Thyroid gland (tissue), 4 donors: ENCODE data around the gene PTPRT. TPM values are rescaled to one million over a fixed set of nuclear protein-coding genes. Genes with fewer than 3 reads are reported as not detected.

Experiments used
- DNase-seq, 2 donors: peaks; one replicate each; pipeline ENCODE4 v3.0.0-alpha.2; 2019
- H3K27ac ChIP-seq, 3 donors: fragments of 200-600 bp; sonication (generic); 1 replicate in 2 of 3; 2 replicates in 1 of 3; pipeline ENCODE4 v1.5.1; 2016 to 2019; ENCODE audit warnings: mild to moderate bottlenecking in 1 of 3, moderate library complexity in 1 of 3
- H3K27me3 ChIP-seq: fragments of 200-600 bp; sonication (generic); one replicate; pipeline ENCODE4 v1.5.1; 2019
- H3K36me3 ChIP-seq, 2 donors: fragments of 200-600 bp; sonication (generic); one replicate each; pipeline ENCODE4 v1.5.1; 2016 to 2019
- H3K4me1 ChIP-seq, 2 donors: fragments of 200-600 bp; sonication (generic); one replicate each; pipeline ENCODE4 v1.5.1; 2017 to 2019
- H3K4me3 ChIP-seq, 3 donors: fragments of 200-600 bp; sonication (generic); replicated peaks in 1 of 3; 1 replicate in 2 of 3; 2 replicates in 1 of 3; pipeline ENCODE4 v1.5.1; 2016; ENCODE audit warnings: mild to moderate bottlenecking in 1 of 3
- H3K9me3 ChIP-seq: fragments of 200-600 bp; sonication (generic); one replicate; pipeline ENCODE4 v1.5.1; 2017
- POLR2A ChIP-seq, 2 donors: fragments of 450-650 bp; IDR thresholded peaks; one replicate each; pipeline ENCODE4 v1.6.1; 2017; ENCODE audit warnings: antibody characterized with exemption in 2 of 2, mild to moderate bottlenecking in 2 of 2, moderate library complexity in 1 of 2
- WGBS, 2 donors: methylation state at CpG; one replicate each; pipeline ENCODE4 v1.1.5; 2017; 5-methylcytosine and 5-hydroxymethylcytosine counted together
- intact Hi-C: fragments of 100-400 bp; cut with DNase I; formaldehyde crosslinking; loops from one replicate; pipeline ENCODE4 v1.15.1; 2023
- total RNA-seq, 4 donors: library from RNA; depleted of rRNA; stranded (reverse); fragments of >200 nt; gene quantifications; one replicate each; pipeline ENCODE4 v1.2.3, GENCODE V29; 2016
- TF ChIP-seq, protein P1 (sequence below), 6 experiments: fragments of 200-600 bp in 3 of 6; fragments of 450-650 bp in 3 of 6; sonication (generic) in 3 of 6; IDR thresholded peaks; one replicate each; pipeline ENCODE4 v1.5.1; 2016 to 2019; ENCODE audit warnings: antibody characterized with exemption in 6 of 6, mild to moderate bottlenecking in 2 of 6, inconsistent platforms in 1 of 6, moderate library complexity in 1 of 6

The PTPRT gene
- total RNA-seq, 4 donors from 2014 or later: 0.11 to 0.15 TPM; not detected in 2

DNA sequence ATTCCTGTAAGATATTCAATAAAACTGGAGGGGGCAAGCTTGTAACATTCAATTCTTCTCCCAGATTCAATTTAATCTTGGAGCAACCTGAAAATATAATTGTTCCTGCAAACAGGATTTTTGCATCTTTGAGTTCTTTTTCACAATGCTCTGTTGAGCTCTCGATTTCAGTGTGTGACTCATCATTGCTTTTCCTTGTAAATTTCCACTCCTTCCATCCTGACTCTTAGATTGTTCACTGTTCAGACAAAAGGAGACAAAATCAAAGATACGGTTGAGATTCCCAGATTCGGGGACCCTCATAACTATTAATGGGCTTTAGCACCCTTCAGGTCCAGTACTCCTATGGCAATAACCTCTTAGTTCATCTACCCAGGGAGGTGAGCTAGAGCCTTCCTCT is 999.6 kb downstream of the PTPRT start:
- intact Hi-C loops: no loop called here
- TF ChIP-seq, protein P1, sequence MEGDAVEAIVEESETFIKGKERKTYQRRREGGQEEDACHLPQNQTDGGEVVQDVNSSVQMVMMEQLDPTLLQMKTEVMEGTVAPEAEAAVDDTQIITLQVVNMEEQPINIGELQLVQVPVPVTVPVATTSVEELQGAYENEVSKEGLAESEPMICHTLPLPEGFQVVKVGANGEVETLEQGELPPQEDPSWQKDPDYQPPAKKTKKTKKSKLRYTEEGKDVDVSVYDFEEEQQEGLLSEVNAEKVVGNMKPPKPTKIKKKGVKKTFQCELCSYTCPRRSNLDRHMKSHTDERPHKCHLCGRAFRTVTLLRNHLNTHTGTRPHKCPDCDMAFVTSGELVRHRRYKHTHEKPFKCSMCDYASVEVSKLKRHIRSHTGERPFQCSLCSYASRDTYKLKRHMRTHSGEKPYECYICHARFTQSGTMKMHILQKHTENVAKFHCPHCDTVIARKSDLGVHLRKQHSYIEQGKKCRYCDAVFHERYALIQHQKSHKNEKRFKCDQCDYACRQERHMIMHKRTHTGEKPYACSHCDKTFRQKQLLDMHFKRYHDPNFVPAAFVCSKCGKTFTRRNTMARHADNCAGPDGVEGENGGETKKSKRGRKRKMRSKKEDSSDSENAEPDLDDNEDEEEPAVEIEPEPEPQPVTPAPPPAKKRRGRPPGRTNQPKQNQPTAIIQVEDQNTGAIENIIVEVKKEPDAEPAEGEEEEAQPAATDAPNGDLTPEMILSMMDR (IDR thresholded peaks at IDR 0.05): no peak
- TF ChIP-seq POLR2A (IDR thresholded peaks at IDR 0.05): no peak
- WGBS, 2 donors: 83% methylated on average over 3 of the region's 3 CpGs
- H3K4me3 ChIP-seq: no peak overlapping the region
- H3K27me3 ChIP-seq: no peaks in the 10 kb centered on the region
- H3K27ac ChIP-seq: no peak overlapping the region
- H3K4me1 ChIP-seq: no peaks in the 10 kb centered on the region
- H3K36me3 ChIP-seq: no peaks in the 10 kb centered on the region
- no peaks in the 10 kb centered on the region for H3K9me3 ChIP-seq
- no peak for DNase-seq

DNA sequence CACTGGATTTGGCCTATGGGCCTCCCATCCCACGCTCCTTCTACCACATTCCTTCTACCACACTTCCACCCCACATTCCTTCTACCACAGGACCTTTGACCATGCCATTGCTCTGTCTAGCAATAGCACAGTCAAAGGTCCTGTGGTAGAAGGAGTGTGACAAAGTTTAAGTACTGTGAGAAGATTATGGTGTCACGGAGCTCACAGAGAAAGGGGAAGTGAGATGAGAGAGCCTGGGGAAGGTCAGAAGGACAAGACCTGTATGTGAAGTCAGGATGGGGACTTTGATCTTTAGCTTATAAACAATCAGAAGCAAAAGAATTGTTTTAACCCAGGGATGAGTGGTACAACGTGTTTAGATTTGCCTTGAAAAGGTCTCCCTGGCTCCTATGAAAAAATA is 1003.4 kb downstream of the PTPRT start:
- H3K9me3 ChIP-seq: no peaks in the 10 kb centered on the region
- no peak for DNase-seq
- intact Hi-C loops: no loop called here
- H3K4me1 ChIP-seq: no peaks in the 10 kb centered on the region
- no peaks in the 10 kb centered on the region for H3K27me3 ChIP-seq
- no peak overlapping the region for H3K4me3 ChIP-seq
- H3K27ac ChIP-seq: no peak overlapping the region
- TF ChIP-seq, protein P1 (IDR thresholded peaks at IDR 0.05): no peak
- TF ChIP-seq POLR2A (IDR thresholded peaks at IDR 0.05): no peak
- WGBS, 2 donors: 58 to 65% methylated on average over 3 of the region's 3 CpGs
- no peaks in the 10 kb centered on the region for H3K36me3 ChIP-seq

GRCh38 chr20:42183147-42183546 is 1006.6 kb downstream of the PTPRT start:
- no peaks in the 10 kb centered on the region for H3K36me3 ChIP-seq
- intact Hi-C loops: no loop called here
- TF ChIP-seq POLR2A (IDR thresholded peaks at IDR 0.05): no peak
- TF ChIP-seq, protein P1 (IDR thresholded peaks at IDR 0.05): no peak
- H3K9me3 ChIP-seq: no peaks in the 10 kb centered on the region
- H3K4me3 ChIP-seq: no peak overlapping the region
- DNase-seq: no peak
- no peak overlapping the region for H3K27ac ChIP-seq
- H3K27me3 ChIP-seq: no peaks in the 10 kb centered on the region
- 53 to 56% methylated on average over 4 of the region's 4 CpGs for WGBS, 2 donors
- no peaks in the 10 kb centered on the region for H3K4me1 ChIP-seq

GRCh38 chr20:42181064-42181463 is 1008.6 kb downstream of the PTPRT start:
- TF ChIP-seq, protein P1 (IDR thresholded peaks at IDR 0.05): no peak
- TF ChIP-seq POLR2A (IDR thresholded peaks at IDR 0.05): no peak
- intact Hi-C loops: no loop called here
- no peak overlapping the region for H3K4me3 ChIP-seq
- no peaks in the 10 kb centered on the region for H3K4me1 ChIP-seq
- H3K36me3 ChIP-seq: no peaks in the 10 kb centered on the region
- DNase-seq: no peak
- no peaks in the 10 kb centered on the region for H3K9me3 ChIP-seq
- H3K27me3 ChIP-seq: no peaks in the 10 kb centered on the region
- no peak overlapping the region for H3K27ac ChIP-seq

DNA sequence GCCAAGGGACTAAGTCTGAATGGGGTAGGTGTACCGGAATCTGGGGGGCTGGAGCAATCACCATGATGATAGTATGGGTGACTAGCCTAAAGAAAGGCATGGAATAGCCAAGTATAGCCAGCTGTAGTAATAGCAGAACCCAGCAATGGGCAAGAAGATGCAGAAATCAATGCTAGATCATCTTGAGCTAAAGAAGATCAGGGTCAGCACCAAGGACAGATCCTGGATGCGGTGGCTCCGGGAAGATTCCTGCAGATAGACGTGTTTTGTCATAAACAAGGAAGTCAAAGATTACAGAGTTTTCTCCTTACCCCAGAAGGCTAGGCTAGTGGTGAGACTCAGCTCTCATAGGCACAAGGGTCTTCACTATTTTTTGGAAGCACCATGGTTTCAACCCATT is 1009.9 kb downstream of the PTPRT start:
- TF ChIP-seq POLR2A (IDR thresholded peaks at IDR 0.05): no peak
- TF ChIP-seq, protein P1 (IDR thresholded peaks at IDR 0.05): no peak

More for the DNA sequence above, 1009.9 kb downstream of the PTPRT start:
- 19 to 23% methylated on average over 4 of the region's 4 CpGs for WGBS, 2 donors
- intact Hi-C loops: no loop called here
- H3K36me3 ChIP-seq: no peaks in the 10 kb centered on the region
- H3K27ac ChIP-seq: no peak overlapping the region
- H3K4me3 ChIP-seq: no peak overlapping the region
- DNase-seq: no peak
- no peaks in the 10 kb centered on the region for H3K4me1 ChIP-seq
- no peaks in the 10 kb centered on the region for H3K27me3 ChIP-seq
- no peaks in the 10 kb centered on the region for H3K9me3 ChIP-seq
